ENCODE measurements around the gene SGCG. TPM values are rescaled to one million over a fixed set of nuclear protein-coding genes. Genes with fewer than 3 reads are reported as not detected.

SGCG gene
- total RNA-seq, 1 experiment from 2014 or later: not detected

DNA sequence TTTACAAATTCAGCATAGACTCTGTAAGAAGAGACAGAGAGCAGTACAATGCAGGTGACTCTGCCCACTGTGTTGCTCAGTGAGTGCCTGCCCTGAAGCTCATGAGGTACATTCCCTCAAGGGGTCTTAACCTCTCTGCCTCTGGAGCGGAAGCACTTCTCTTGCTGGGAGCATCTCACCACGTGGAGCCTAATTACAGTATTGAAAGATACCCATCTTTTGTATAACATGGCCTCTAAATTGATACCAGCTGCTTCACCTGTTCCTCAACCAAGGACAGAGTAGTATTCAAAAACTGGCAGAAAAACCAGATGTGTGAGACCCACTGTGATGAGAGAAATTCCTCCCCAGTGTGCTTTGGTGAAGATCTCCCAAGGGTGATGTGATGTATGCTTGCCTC lies 175.6 kb downstream of the SGCG start:
- H3K9me3 ChIP-seq (ENCODE audit: control insufficient read depth, low read depth, low read length): no peaks in the 10 kb centered on the region
- DNase-seq: no peak
- Mint-ChIP-seq H3K27me3 (ENCODE audit: low read depth) (no peaks in the 10 kb centered on the region), H3K9me3 (no peaks in the 10 kb centered on the region), H3K4me3 (no peak overlapping the region), H3K4me1 (peaks cover 2 to 4% of the 10 kb centered on the region in 2 experiments; a peak in 1 of 4 replicates), H3K36me3 (ENCODE audit: insufficient read depth in 1 of 3, low read depth in 3 of 3) (peaks cover 18 to 68% (median 32%) of the 10 kb centered on the region in 3 experiments; a peak in 6 of 7 replicates), H3K27ac (no peak overlapping the region)
- no peak overlapping the region for H3T11ph ChIP-seq (ENCODE audit: low read length)
- TF ChIP-seq, protein P1, sequence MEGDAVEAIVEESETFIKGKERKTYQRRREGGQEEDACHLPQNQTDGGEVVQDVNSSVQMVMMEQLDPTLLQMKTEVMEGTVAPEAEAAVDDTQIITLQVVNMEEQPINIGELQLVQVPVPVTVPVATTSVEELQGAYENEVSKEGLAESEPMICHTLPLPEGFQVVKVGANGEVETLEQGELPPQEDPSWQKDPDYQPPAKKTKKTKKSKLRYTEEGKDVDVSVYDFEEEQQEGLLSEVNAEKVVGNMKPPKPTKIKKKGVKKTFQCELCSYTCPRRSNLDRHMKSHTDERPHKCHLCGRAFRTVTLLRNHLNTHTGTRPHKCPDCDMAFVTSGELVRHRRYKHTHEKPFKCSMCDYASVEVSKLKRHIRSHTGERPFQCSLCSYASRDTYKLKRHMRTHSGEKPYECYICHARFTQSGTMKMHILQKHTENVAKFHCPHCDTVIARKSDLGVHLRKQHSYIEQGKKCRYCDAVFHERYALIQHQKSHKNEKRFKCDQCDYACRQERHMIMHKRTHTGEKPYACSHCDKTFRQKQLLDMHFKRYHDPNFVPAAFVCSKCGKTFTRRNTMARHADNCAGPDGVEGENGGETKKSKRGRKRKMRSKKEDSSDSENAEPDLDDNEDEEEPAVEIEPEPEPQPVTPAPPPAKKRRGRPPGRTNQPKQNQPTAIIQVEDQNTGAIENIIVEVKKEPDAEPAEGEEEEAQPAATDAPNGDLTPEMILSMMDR (conservative IDR thresholded peaks at IDR 0.05): no peak
- no peak overlapping the region for H3K18ac ChIP-seq (ENCODE audit: insufficient read length, low read depth, low read length)
- no peak overlapping the region for H2AK5ac ChIP-seq (ENCODE audit: insufficient read length, low read length)
- no peak overlapping the region for H3K14ac ChIP-seq (ENCODE audit: insufficient read depth, low read length)
- no peak overlapping the region for H2BK20ac ChIP-seq (ENCODE audit: low read depth, low read length, poor library complexity, severe bottlenecking)
- H3K79me2 ChIP-seq (ENCODE audit: insufficient read depth, low read length): no peaks in the 10 kb centered on the region
- H3K27me3 ChIP-seq (ENCODE audit: insufficient read depth, low read length): no peaks in the 10 kb centered on the region; the same call in 1 of the 2 replicates
- no peaks in the 10 kb centered on the region for H3K4me1 ChIP-seq (ENCODE audit: insufficient read depth, low read length)
- no peak overlapping the region for H2BK15ac ChIP-seq (ENCODE audit: low read depth, low read length)
- no peak overlapping the region for H3K23ac ChIP-seq (ENCODE audit: insufficient read length, low read depth, low read length)
- no peak overlapping the region for H2BK12ac ChIP-seq (ENCODE audit: insufficient read length, low read depth, low read length)
- no peak overlapping the region for H2AFZ ChIP-seq (ENCODE audit: low read length)
- H4K8ac ChIP-seq (replicated peaks; ENCODE audit: insufficient read length, low read depth, low read length): no peak overlapping the region
- H4K5ac ChIP-seq (ENCODE audit: insufficient read length, low read depth, low read length): no peak overlapping the region
- no peak overlapping the region for H3K9ac ChIP-seq (ENCODE audit: extremely low read depth, insufficient read length, low read length)
- no peak overlapping the region for H3K4me2 ChIP-seq (ENCODE audit: insufficient read depth, insufficient read length, low read length)
- H4K20me1 ChIP-seq (ENCODE audit: control insufficient read depth, insufficient read depth, insufficient read length): no peaks in the 10 kb centered on the region
- H3K27ac ChIP-seq (ENCODE audit: insufficient read length, low read depth, low read length): no peak overlapping the region
- H4K91ac ChIP-seq (ENCODE audit: insufficient read length, low read depth, low read length): no peak overlapping the region
- H3K4ac ChIP-seq (ENCODE audit: low read depth, low read length): no peak overlapping the region
- no peaks in the 10 kb centered on the region for H3K23me2 ChIP-seq (ENCODE audit: insufficient read length, low read depth, low read length, poor library complexity, severe bottlenecking)
- H2BK5ac ChIP-seq (ENCODE audit: insufficient read length, low read length): no peak overlapping the region
- WGBS (ENCODE audit: extremely low coverage, insufficient read length, low lambda C conversion rate): no CpG with 5 or more reads among the region's 2 CpGs
- H2BK120ac ChIP-seq (ENCODE audit: low read depth, low read length, poor library complexity, severe bottlenecking): no peak overlapping the region
- H3K56ac ChIP-seq (ENCODE audit: insufficient read length, low read depth, low read length): no peak overlapping the region
- no peaks in the 10 kb centered on the region for H3K79me1 ChIP-seq (ENCODE audit: insufficient read depth, low read depth, low read length, poor library complexity, severe bottlenecking)

Data from H9 (cell line).